ENCODE data around the gene SLC9C1.

GRCh38 chr3:112133626-112134334 lies 160.2 kb downstream of the SLC9C1 start:
- no peak for TF ChIP-seq CTCF (conservative IDR thresholded peaks at IDR 0.05; ENCODE audit: low read depth, low read length)
- TF ChIP-seq EZH2 (IDR thresholded peaks at IDR 0.05; ENCODE audit: borderline replicate concordance, low read depth, low read length, poor library complexity, severe bottlenecking): no peak

Measured in A673 (cell line).